LNCaP clone FGC (cell line): ENCODE results near the gene OR51M1.

Experiments
- DNase-seq: peaks from one replicate; pipeline ENCODE4 v3.0.0-alpha.2; 2011; ENCODE audit warnings: low read depth
- H3K4me3 ChIP-seq: 2 replicates; pipeline ENCODE4 v1.5.1; 2011; ENCODE audit warnings: mild to moderate bottlenecking, low read depth, low read length, control low read depth
- CTCF ChIP-seq: IDR thresholded peaks from 2 replicates; pipeline ENCODE4 v1.5.1; 2012; ENCODE audit warnings: mild to moderate bottlenecking; ENCODE audit not compliant: control insufficient read depth, insufficient read depth; ENCODE audit errors: extremely low read depth

OR51M1 gene

GRCh38 chr11:5441414-5441813, 57.8 kb downstream of the OR51M1 start, which contains the start of gene OR51I1:
Gene OR51I1, minus strand, starts transcription at chr11:5441514. Its CDS starts 0 bp downstream, at chr11:5441514.
- H3K4me3 ChIP-seq: no peak within 1 kb of the TSS
- no peak for DNase-seq
- TF ChIP-seq CTCF: no peak
